ENCODE results near the gene NEK5. TPM values are rescaled to one million over a fixed set of nuclear protein-coding genes. Genes with fewer than 3 reads are reported as not detected.
"Not testable (repeated sequence)": the region's sequence is repeated elsewhere in the genome, so short reads cannot be mapped to it uniquely, and the experiment has no call there.

The NEK5 gene, protein sequence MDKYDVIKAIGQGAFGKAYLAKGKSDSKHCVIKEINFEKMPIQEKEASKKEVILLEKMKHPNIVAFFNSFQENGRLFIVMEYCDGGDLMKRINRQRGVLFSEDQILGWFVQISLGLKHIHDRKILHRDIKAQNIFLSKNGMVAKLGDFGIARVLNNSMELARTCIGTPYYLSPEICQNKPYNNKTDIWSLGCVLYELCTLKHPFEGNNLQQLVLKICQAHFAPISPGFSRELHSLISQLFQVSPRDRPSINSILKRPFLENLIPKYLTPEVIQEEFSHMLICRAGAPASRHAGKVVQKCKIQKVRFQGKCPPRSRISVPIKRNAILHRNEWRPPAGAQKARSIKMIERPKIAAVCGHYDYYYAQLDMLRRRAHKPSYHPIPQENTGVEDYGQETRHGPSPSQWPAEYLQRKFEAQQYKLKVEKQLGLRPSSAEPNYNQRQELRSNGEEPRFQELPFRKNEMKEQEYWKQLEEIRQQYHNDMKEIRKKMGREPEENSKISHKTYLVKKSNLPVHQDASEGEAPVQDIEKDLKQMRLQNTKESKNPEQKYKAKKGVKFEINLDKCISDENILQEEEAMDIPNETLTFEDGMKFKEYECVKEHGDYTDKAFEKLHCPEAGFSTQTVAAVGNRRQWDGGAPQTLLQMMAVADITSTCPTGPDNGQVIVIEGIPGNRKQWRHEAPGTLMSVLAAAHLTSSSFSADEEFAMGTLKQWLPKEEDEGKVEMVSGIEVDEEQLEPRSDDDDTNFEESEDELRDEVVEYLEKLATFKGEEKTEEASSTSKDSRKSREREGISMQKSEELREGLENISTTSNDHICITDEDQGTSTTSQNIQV
- total RNA-seq (0.28 TPM), polyA plus RNA-seq (0.34 TPM)
- long read RNA-seq, donor 1 = 0 reads
- long read RNA-seq, donor 2 = 0 reads
- long read RNA-seq, donor 3 = 0 reads
- long read RNA-seq, donor 4 = 0 reads
- long read RNA-seq, donor 5 = 0 reads
- long read RNA-seq, donor 6 = 0 reads
- long read RNA-seq, donor 7 = 0 reads
- long read RNA-seq, donor 8, full-length matches to known transcripts = 1 of 1 reads
- long read RNA-seq, donor 8, partial matches to known transcripts = 0 of 1 reads
- long read RNA-seq, donor 8, other reads (novel, unspliced or antisense) = 0 of 1 reads
- long read RNA-seq, donor 9 = 0 reads
- long read RNA-seq, donor 10 = 0 reads

DNA sequence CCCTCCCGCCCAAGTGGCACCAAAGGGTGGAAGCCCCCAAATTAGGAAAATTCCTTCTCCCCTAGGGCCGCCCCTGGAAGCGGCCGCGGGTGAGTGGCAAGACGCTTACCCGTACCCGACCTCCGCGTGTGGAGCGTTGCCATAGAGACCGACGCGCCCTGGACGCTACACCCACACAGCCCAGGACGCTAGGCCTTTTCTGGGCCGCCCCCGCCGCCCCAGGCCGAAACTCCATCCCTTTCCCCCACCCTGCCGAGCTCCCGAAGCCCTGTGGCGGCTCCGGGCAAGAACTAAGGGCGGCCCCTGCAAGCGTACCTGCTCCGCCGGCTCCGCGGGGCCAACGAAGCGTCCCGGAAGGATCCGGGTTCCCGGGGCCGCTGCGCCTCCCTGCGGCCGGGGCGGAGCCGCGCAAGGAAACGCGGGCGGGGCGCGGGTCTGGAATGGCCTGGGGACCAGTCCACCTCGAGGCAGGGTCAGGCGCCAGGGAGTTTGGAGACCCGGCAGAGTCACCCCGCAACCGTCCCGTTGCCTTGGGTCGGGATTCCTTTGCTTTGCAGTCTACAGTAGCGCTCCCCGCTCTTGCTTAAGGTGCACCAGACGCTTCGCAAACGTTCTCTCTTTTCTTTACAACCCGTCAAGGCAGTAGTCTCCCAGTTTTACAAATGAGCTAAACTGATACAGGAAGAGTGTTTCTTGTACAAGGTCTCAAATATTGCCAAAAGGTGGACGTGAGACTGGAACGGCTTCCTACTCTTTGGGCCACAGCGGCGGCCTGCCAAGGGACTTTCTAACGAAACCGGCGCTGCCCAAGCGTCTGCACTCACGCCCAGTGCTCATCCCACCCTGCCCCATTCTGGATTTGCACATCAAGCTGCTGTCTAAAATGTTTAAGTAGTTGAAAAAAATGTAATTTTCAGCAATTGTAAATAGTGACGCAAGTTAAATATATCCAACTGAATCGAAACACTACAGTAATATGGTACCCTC is at the start of gene NEK5:
TSS of gene NEK5 (minus strand) at position 360 of the 987 bp plus-strand sequence. CDS start 1,591 bp downstream, outside the sequence.
- Histone ChIP-seq H3K4me3 (ENCODE audit: low read length in 2 of 2) (peak within 1 kb of the TSS; percentile 55 to 71), H3K9me3 (ENCODE audit: control insufficient read depth in 2 of 2, insufficient read depth in 1 of 2, low read length in 1 of 2) (peaks cover 0 to 5% of the 10 kb centered on the region in 2 donors), H3K36me3 (ENCODE audit: control insufficient read depth in 2 of 2, insufficient read depth in 2 of 2, low read length in 1 of 2) (peaks cover 0 to 3% of the 10 kb centered on the region in 2 donors), H3K4me1 (ENCODE audit: control insufficient read depth in 2 of 2, insufficient read depth in 2 of 2, low read length in 2 of 2) (peaks cover 10 to 15% of the 10 kb centered on the region in 2 donors), H3K27ac (ENCODE audit: low read depth in 1 of 2, low read length in 1 of 2) (no peak within 1 kb of the TSS), H3K27me3 (ENCODE audit: control insufficient read depth in 2 of 2, insufficient read depth in 1 of 2, low read length in 1 of 2) (peaks cover 4 to 20% of the 10 kb centered on the region in 2 donors)
- DNase-seq (ENCODE audit: low read depth in 6 of 9, low spot score in 9 of 9) = peak in 8 of 9 donors; percentile 21 to 68 (median 40)
- 14% methylated on average over 71 of the region's 71 CpGs for WGBS

DNA sequence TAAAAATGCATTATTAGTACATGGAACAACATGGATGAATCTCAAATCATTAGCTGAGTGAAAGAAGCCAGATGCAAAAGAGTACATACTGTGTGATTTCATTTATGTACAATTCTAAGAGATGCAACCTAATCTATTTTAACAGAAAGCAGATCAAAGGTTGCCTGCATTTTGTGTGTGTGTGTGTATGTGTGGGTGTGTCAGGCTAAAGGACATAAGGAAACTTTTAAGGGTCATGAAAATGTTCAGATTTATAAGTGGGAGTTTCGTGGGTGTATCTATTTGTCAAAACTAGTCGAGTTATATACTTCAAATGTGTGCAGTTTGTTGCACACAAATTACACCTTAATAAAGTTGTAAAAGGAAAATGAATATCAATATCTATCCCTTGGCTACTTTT is 48.4 kb upstream of the NEK5 start:
- Histone ChIP-seq H3K4me3 (ENCODE audit: low read length in 2 of 2) (no peak overlapping the region), H3K9me3 (ENCODE audit: control insufficient read depth in 2 of 2, insufficient read depth in 1 of 2, low read length in 1 of 2) (no peaks in the 10 kb centered on the region), H3K36me3 (ENCODE audit: control insufficient read depth in 2 of 2, insufficient read depth in 2 of 2, low read length in 1 of 2) (peaks cover 22 to 41% of the 10 kb centered on the region in 2 donors), H3K27ac (ENCODE audit: low read depth in 1 of 2, low read length in 1 of 2) (no peak overlapping the region), H3K4me1 (ENCODE audit: control insufficient read depth in 2 of 2, insufficient read depth in 2 of 2, low read length in 2 of 2) (no peaks in the 10 kb centered on the region), H3K27me3 (ENCODE audit: control insufficient read depth in 2 of 2, insufficient read depth in 1 of 2, low read length in 1 of 2) (no peaks in the 10 kb centered on the region)
- DNase-seq (ENCODE audit: low read depth in 6 of 9, low spot score in 9 of 9) = no peak
- WGBS = 97% methylated on average over 2 of the region's 2 CpGs

DNA sequence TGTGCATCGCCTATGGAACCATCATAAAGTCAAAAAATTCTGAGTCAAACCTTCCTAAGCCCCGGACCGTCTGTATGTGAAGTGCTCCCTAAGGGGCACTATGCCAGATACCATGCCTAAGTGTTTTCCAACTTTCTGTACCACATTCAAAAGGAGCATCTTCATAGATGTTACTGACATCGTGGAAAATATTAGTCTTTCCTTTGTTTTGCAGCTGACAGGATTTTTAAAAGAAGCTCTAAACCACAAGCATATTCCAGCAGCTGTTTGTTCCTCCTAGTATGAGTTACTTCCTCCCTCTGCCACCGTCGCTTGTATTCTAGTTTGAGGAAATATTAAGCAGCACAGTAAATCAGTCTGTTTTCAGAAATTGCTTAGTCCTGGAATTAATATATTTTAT is 45.1 kb upstream of the NEK5 start:
- not testable (repeated sequence) for H3K27ac ChIP-seq (ENCODE audit: low read depth in 1 of 2, low read length in 1 of 2); H3K9me3 ChIP-seq (ENCODE audit: control insufficient read depth in 2 of 2, insufficient read depth in 1 of 2, low read length in 1 of 2); H3K4me1 ChIP-seq (ENCODE audit: control insufficient read depth in 2 of 2, insufficient read depth in 2 of 2, low read length in 2 of 2); H3K4me3 ChIP-seq (ENCODE audit: low read length in 2 of 2); H3K27me3 ChIP-seq (ENCODE audit: control insufficient read depth in 2 of 2, insufficient read depth in 1 of 2, low read length in 1 of 2); DNase-seq (ENCODE audit: low read depth in 6 of 9, low spot score in 9 of 9)
- H3K36me3 ChIP-seq (ENCODE audit: control insufficient read depth in 2 of 2, insufficient read depth in 2 of 2, low read length in 1 of 2) = peaks cover 18 to 36% of the 10 kb centered on the region in 2 donors
- 37% methylated on average over 6 of the region's 6 CpGs for WGBS

DNA sequence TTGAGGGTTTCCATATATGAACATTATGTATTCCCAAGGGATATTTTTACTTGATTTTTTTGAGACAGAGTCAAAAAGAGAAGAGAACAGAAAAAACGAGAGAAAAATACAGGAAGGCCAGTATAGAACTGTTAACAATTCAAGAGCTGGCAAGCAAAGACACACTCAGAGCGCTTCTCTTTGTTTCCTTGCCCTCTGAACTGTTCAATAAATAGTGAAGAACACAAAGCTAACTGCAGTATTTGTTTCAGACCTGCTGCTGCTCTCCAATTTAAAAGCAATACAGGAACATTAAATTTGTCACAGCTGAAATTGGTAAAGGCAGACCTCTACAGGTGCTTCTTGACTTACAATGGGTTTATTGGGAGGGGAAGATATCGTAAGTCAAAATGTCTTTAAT is 44.5 kb upstream of the NEK5 start:
- no peaks in the 10 kb centered on the region for H3K9me3 ChIP-seq (ENCODE audit: control insufficient read depth in 2 of 2, insufficient read depth in 1 of 2, low read length in 1 of 2)
- 94% methylated on average over 3 of the region's 3 CpGs for WGBS
- no peak for DNase-seq (ENCODE audit: low read depth in 6 of 9, low spot score in 9 of 9)
- no peak overlapping the region for H3K27ac ChIP-seq (ENCODE audit: low read depth in 1 of 2, low read length in 1 of 2)
- peaks cover 23 to 42% of the 10 kb centered on the region in 2 donors for H3K36me3 ChIP-seq (ENCODE audit: control insufficient read depth in 2 of 2, insufficient read depth in 2 of 2, low read length in 1 of 2)
- H3K27me3 ChIP-seq (ENCODE audit: control insufficient read depth in 2 of 2, insufficient read depth in 1 of 2, low read length in 1 of 2) = no peaks in the 10 kb centered on the region
- no peaks in the 10 kb centered on the region for H3K4me1 ChIP-seq (ENCODE audit: control insufficient read depth in 2 of 2, insufficient read depth in 2 of 2, low read length in 2 of 2)
- no peak overlapping the region for H3K4me3 ChIP-seq (ENCODE audit: low read length in 2 of 2)

DNA sequence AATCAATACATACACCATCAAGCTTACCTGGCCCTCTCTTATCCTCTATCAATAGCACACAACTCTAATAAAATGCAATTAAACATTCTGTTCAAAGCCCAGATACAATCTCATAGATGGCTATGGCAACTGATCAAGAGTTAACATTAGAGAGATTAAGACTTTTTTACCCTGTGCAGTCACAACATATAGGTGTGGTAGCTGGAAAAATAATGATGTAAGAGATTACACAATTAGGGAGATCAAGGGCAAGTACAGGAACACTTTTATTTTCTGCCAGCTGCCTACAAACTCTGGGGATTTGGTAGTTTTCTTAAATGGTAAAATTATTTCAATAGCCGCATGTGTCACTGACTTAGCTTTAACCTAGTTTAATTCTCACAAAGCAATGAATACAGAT is 42.8 kb upstream of the NEK5 start:
- WGBS = 95% methylated on average over 1 of the region's 1 CpG
- DNase-seq (ENCODE audit: low read depth in 6 of 9, low spot score in 9 of 9); H3K27me3 ChIP-seq (ENCODE audit: control insufficient read depth in 2 of 2, insufficient read depth in 1 of 2, low read length in 1 of 2); H3K4me1 ChIP-seq (ENCODE audit: control insufficient read depth in 2 of 2, insufficient read depth in 2 of 2, low read length in 2 of 2); H3K27ac ChIP-seq (ENCODE audit: low read depth in 1 of 2, low read length in 1 of 2); H3K9me3 ChIP-seq (ENCODE audit: control insufficient read depth in 2 of 2, insufficient read depth in 1 of 2, low read length in 1 of 2); H3K4me3 ChIP-seq (ENCODE audit: low read length in 2 of 2): not testable (repeated sequence)
- H3K36me3 ChIP-seq (ENCODE audit: control insufficient read depth in 2 of 2, insufficient read depth in 2 of 2, low read length in 1 of 2) = peaks cover 18 to 56% of the 10 kb centered on the region in 2 donors

DNA sequence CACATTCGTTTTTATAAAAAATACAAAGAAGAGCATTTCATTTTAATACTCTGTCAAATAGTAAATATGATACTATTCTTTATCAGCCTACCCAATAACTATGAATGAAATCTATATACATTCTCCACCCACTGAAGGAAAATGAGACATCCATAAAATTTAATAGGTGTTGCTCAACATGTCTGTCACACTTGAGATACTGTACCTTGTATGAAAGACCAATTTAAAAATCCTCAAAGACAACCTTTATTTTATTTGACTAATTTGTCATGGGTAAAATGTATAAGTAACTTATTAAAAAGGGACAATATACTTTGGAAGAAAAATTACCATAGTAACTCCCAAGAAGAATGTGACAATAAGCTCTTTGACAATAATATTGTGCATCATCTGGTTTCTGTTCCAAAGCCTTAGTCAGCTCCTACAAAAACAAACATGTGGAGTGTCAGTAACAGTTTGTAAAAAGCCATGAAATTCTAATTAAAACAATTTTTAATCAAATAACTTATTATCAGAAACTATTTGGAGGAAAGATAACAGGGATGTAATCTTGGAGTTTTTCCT is 42.0 kb upstream of the NEK5 start:
- 92% methylated on average over 1 of the region's 1 CpG for WGBS
- H3K27me3 ChIP-seq (ENCODE audit: control insufficient read depth in 2 of 2, insufficient read depth in 1 of 2, low read length in 1 of 2); H3K9me3 ChIP-seq (ENCODE audit: control insufficient read depth in 2 of 2, insufficient read depth in 1 of 2, low read length in 1 of 2); H3K4me3 ChIP-seq (ENCODE audit: low read length in 2 of 2); DNase-seq (ENCODE audit: low read depth in 6 of 9, low spot score in 9 of 9); H3K4me1 ChIP-seq (ENCODE audit: control insufficient read depth in 2 of 2, insufficient read depth in 2 of 2, low read length in 2 of 2); H3K27ac ChIP-seq (ENCODE audit: low read depth in 1 of 2, low read length in 1 of 2): not testable (repeated sequence)
- peaks cover 18 to 63% of the 10 kb centered on the region in 2 donors for H3K36me3 ChIP-seq (ENCODE audit: control insufficient read depth in 2 of 2, insufficient read depth in 2 of 2, low read length in 1 of 2)

DNA sequence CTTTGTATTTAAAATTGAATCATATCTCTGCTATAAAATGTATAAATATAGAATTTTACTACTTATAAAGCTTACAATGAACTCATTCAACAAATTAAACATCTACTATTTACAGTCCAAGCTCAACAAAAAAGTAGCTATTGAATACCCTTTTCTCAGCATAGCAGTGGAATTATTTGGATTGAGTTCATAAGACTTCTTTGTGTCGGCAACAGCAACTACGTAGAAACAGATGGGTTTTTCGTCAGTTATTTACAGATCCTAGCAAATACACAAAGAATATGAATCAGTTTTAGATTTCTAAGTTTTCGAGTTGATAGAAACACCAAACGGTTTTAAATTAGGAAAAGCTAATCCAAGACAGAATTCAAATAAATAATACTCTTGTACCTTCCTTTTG is 41.0 kb upstream of the NEK5 start:
- Histone ChIP-seq H3K4me1 (ENCODE audit: control insufficient read depth in 2 of 2, insufficient read depth in 2 of 2, low read length in 2 of 2) (no peaks in the 10 kb centered on the region), H3K4me3 (ENCODE audit: low read length in 2 of 2) (no peak overlapping the region), H3K36me3 (ENCODE audit: control insufficient read depth in 2 of 2, insufficient read depth in 2 of 2, low read length in 1 of 2) (peaks cover 18 to 61% of the 10 kb centered on the region in 2 donors), H3K27ac (ENCODE audit: low read depth in 1 of 2, low read length in 1 of 2) (no peak overlapping the region), H3K27me3 (ENCODE audit: control insufficient read depth in 2 of 2, insufficient read depth in 1 of 2, low read length in 1 of 2) (no peaks in the 10 kb centered on the region), H3K9me3 (ENCODE audit: control insufficient read depth in 2 of 2, insufficient read depth in 1 of 2, low read length in 1 of 2) (no peaks in the 10 kb centered on the region)
- DNase-seq (ENCODE audit: low read depth in 6 of 9, low spot score in 9 of 9) = no peak
- 97% methylated on average over 5 of the region's 5 CpGs for WGBS

DNA sequence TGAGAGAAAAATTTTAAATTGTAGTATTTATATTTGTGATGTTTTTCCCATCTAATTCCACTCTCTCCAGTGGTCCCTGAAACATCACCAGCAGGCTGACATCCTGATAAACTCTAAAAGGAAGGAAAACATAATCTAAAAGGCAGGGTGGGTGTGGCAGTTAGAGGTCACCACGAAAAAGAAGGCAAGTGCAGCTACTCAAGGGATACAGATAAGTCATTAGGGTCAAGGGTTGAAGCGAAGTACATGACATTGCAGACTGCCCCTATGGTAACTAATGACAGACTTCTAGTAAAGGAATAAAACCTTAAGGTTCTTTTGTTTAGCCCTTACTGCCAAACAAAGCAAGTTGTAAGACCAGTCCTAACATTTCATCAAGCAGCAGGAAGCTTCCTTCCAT is 36.5 kb upstream of the NEK5 start:
- peaks cover 0 to 2% of the 10 kb centered on the region in 2 donors for H3K4me1 ChIP-seq (ENCODE audit: control insufficient read depth in 2 of 2, insufficient read depth in 2 of 2, low read length in 2 of 2)
- 90% methylated on average over 2 of the region's 2 CpGs for WGBS
- no peaks in the 10 kb centered on the region for H3K9me3 ChIP-seq (ENCODE audit: control insufficient read depth in 2 of 2, insufficient read depth in 1 of 2, low read length in 1 of 2)
- DNase-seq (ENCODE audit: low read depth in 6 of 9, low spot score in 9 of 9) = no peak
- no peak overlapping the region for H3K27ac ChIP-seq (ENCODE audit: low read depth in 1 of 2, low read length in 1 of 2)
- H3K27me3 ChIP-seq (ENCODE audit: control insufficient read depth in 2 of 2, insufficient read depth in 1 of 2, low read length in 1 of 2) = no peaks in the 10 kb centered on the region
- H3K36me3 ChIP-seq (ENCODE audit: control insufficient read depth in 2 of 2, insufficient read depth in 2 of 2, low read length in 1 of 2) = peaks cover 11 to 40% of the 10 kb centered on the region in 2 donors
- no peak overlapping the region for H3K4me3 ChIP-seq (ENCODE audit: low read length in 2 of 2)
